Femur (tissue), 1 donor: ENCODE data around the gene FOXR1.
"Not testable (repeated sequence)": the region's sequence is repeated elsewhere in the genome, so short reads cannot be mapped to it uniquely, and the experiment has no call there.

ENCODE experiments used
- DNase-seq: peaks from one replicate; pipeline ENCODE4 v3.0.0-alpha.2; 2017

FOXR1 gene

DNA sequence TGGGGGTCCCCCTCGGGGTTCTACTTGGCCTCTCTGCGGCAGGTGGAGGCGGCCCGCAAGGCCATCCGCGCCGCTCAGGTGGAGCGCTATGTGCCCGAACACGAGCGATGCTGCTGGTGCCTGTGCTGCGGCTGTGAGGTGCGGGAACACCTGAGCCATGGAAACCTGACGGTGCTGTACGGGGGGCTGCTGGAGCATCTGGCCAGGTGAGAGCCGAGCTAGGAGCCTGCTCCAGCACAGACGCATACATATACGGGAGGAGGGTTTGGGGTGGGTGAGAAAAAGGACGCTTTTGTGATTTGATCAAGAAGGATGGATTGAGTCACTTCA is 26.8 kb downstream of the FOXR1 start:
- no peak for DNase-seq

- DNase-seq: no peak
Measured at GRCh38 chr11:118998822-118999221, 27.3 kb downstream of the FOXR1 start.

- DNase-seq: no peak
Measured at GRCh38 chr11:119000906-119001305, 29.3 kb downstream of the FOXR1 start.

- DNase-seq: no peak
Measured at GRCh38 chr11:119006656-119007055, 35.1 kb downstream of the FOXR1 start.

DNA sequence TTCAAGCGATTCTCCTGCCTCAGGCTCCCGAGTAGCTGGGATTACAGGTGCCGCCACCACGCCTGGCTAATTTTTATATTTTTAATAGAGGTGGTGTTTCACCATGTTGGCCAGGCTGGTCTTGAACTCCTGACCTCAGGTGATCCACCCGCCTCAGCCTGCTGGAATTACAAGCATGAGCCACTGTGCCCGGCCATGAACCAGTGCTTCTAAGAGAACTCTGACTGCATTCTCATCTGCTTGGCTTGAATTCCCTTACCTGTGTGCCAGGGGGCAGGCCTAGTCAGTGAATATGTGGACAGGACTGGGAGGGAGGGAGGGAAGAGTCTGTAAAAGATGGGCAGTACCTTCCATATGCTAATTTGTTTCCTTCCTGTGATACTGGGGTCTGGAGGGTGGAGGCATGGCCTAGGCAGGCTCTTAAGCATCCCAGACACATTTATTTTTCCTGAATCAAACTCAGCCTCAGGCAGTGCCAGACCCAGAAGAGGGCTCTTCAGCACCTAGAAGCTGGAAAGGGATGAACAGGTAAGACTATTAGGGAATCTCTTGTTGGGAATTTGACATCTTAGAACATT is 40.0 kb downstream of the FOXR1 start:
- no peak for DNase-seq

DNA sequence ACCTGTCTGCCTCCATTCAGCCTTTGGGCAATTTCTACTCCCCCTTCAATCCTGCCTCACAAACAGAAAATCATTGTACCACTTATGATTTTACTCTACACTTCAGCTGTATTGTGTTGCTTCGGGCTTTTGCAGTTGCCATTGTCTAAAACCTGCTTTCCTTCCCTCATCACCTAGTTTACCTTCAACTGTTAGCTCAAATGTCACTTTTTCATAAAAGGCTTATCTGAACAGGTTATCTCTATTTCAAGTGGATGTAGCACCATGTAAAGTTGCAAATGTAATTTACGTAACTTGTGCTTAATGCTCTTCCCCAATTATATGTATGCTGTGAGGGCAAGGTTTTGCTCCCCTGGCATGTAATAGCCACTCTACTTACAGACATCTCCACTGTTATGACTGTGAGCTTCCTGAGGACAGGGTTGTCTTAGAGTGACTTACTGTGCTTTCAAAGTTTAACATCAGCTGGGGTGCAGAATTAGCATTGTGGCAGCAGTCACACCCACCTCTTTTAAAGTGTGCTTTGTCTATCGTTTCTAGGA is 41.1 kb downstream of the FOXR1 start:
- no peak for DNase-seq

DNA sequence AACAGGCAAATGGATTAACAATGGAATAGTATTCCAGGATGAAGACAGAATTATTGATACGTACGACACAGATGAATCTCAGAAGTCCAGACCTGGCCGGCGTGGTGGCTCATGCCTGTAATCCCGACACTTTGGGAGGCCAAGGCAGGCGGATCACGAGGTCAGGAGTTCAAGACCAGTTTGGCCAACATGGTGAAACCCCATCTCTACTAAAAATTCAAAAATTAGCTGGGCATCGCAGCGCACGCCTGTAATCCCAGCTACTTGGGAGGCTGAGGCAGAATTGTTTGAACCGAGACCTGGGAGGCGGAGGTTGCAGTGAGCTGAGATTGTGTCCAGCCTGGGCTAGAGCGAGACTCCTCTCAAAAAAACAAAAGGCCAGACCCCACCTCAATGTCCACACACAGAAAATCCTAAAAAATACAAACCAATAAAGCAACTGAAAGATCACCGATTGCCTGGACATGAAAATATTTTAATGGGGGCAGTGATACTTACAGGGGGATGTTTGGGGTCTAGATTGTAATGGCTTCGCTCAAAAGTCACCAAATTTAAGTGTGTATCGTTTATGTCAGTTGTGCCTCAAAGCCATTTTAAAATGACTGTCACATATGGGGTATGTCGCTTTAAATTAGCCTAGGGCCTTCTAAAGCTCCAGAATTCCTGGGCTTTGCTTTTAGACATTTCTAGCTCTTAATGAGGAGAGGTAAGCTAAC is 42.8 kb downstream of the FOXR1 start:
- DNase-seq: no peak

DNA sequence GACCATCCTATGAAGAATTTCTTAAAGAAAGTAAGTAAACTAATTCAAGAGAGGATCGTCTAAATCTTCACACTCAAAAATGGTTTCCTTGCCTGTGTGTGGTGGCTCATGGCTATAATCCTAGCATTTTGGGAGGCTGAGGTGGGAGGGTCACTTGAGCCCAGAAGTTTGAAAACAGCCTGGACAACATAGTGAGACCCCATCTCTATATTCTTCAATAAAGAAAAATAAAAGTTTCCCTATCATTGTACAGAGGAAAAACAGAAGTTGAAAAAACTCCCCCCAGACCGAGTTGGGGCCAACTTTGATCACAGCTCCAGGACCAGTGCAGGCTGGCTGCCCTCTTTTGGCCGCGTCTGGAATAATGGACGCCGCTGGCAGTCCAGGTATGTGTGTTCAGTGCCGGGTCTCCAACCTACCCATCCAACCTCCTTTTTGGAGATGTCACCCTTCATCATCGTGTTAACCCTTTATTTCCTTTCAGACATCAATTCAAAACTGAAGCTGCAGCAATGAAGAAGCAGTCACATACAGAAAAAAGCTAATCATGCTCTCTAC is 43.6 kb downstream of the FOXR1 start:
- DNase-seq: no peak

DNA sequence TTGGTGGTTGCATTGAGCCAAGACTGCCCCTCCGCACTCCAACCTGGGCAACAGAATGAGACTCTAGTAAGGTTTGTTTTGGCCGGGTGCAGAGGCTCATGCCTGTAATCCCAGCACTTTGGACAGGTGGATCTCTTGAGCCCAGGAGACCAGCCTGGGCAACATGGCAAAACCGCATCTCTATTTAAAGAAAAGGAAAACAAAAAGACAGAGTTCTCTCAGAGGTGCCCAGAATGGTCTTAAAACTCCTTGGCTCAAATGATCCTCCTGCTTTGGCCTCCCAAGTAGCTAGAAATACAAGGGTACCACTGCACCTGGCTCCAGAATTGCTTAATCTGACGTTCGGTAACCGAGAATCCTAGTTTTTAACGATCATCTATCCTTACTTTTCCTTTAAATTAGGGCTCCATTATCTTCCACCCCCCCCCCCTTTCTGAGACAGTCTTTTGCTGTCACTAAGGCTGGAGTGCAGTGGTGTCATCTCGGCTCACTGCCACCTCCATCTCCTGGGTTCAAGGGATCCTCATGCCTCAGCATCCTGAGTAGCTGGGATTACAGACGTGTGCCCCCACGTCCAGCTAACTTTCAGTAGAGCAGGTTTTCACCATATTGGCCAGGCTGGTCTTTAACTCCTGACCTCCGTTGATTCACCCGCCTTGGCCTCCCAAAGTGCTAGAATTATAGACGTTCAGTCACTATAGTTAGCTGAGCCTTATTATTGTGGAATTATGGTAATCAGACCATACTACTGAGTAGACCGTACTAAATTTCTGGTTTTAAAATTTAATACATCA is 44.9 kb downstream of the FOXR1 start:
- no peak for DNase-seq

GRCh38 chr11:119017377-119017776 is 45.8 kb downstream of the FOXR1 start:
- DNase-seq: not testable (repeated sequence)

GRCh38 chr11:119018074-119018938 is 46.7 kb downstream of the FOXR1 start, which contains the start of the genes RPS25 and TRAPPC4:
TSS of gene RPS25 (minus strand) at chr11:119018343. CDS start at chr11:119018284, 59 bp downstream.
TSS of gene TRAPPC4 (plus strand) at chr11:119018766. CDS start at chr11:119018796, 30 bp downstream.
- DNase-seq: peak; percentile 98

DNA sequence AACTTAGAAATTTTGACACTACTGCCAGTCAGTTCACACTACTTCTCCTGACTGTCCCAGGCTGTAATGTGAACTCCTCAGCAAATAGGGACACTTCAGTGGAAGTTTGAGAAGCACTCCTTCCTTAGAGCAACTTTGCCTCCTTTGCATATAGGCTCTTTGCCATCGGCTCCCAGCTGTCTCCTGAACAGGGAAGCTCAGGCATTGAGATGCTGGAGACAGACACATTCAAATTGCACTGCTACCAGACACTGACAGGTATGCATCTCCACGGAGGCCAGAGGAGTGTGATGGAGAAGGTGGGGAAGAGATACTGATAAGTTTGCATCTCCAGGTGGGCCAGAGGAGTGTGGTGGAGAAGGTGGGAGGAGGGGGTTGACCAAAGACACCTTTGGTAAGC is 48.4 kb downstream of the FOXR1 start:
- no peak for DNase-seq

DNA sequence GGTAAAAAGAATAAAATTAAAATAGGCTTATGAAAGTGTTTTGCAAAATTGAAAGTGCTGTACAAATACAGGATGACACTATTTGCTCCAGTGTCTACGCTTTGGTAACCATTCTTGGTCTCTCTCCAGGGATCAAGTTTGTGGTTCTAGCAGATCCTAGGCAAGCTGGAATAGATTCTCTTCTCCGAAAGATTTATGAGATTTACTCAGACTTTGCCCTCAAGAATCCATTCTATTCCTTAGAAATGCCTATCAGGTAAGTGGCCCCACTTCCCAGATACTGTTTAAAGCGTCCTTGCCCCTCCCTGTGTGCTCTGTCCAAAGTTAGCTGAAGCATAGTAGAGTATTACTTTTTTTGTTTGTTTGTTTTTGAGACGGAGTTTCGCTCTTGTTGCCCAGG is 50.1 kb downstream of the FOXR1 start:
- DNase-seq: no peak

DNA sequence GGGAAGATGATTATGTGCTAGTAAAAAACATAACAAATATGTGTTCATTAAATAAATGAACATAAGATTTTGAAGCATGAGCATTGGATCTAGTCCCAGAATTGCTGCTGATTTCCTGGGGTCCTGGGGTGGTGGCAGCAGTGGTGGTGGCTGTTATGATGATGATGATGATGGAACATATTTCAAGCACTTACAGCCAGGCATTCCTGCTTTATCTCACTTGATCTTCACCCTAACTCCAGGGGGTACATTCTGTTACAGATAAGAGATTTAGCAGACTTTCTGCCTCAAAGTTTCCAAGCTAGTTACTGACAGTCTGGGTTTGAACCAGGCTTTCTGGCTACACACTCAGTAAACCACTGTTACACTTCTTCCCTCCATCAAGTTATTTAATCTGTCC is 52.2 kb downstream of the FOXR1 start:
- no peak for DNase-seq

- no peak for DNase-seq
Measured at GRCh38 chr11:119024430-119025098, 53.0 kb downstream of the FOXR1 start.

DNA sequence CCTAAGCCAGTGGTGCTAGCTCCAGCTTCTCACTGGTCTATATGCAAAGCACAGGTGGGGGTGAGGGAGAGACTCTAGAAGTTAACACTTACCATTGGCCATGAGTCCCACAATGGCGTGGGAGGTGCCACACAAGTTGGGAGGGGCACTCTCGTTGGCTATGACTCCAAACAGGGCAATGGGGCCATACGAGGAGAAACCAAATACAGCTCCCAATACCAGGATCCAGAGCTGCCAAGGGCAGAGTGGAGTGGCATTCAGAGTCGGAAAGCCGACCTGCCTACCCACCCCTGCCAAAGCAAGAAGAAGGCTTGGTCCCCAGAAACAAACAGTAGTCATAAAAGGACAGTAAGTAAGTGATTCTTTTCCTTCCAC is 53.5 kb downstream of the FOXR1 start:
- DNase-seq: no peak

DNA sequence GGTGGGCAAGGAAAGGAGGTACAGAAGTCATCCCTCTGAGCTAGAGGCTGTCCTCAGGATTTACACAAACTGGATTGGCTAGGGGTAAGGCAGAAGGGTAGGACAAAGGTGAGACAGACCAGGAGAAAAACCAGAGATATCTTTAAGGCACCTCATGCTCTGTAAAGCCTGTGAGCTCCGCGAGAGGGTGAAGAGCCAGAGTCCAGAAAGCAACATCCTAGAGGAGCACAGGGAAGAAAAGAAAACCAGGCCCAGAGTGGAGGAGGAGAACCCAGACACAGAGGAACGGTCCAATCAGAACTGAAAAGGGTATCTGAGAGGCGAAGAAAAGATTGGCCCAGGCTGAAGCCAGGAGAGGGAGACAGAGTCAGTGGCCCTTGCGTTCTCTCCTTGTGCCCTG is 54.0 kb downstream of the FOXR1 start:
- DNase-seq: no peak

DNA sequence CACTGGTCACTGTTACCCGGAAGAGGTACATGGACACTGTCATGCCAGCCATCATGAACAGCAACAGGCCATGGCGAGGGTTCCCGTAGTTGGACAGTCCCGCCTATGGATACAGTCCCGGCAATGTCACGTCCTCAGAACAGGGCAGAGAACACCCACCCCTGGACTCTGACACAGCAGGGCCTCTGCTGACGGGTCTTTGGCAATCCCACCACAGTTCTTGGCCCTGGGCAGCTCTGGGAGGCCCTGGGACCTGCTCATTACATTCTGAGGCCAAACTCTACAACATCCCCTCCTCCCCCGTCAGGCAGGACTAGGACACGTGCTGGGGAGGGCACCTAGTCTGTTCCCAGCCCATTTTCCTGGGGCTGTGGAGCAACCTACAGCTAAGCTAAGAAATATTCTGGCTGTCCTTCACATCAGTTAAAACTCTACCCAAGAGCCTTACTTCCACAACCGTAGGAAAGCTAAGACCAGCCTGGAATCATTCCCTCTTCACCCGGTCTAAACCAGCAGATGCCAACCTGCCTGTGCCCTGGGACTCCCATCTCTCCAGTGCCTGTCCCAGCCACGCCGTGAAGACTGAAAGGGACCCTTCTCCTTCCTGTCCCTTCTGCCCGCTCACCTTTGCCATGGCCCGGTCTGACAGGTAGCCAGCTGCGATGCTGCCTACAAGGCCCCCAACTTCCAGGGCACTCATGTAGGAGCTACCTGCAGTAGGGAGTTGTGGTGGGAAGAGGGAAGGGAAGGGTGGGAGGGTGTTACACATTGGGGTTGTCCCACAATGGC is 54.6 kb downstream of the FOXR1 start:
- DNase-seq: no peak

- no peak for DNase-seq
Measured at GRCh38 chr11:119026970-119027369, 55.4 kb downstream of the FOXR1 start.

GRCh38 chr11:119027561-119028345 is 56.2 kb downstream of the FOXR1 start:
- no peak for DNase-seq
